HEK293 (cell line): Measurements from ENCODE around the gene PPP1R9B.

Experiments used
- BCL11B ChIP-seq: fragments of 450-650 bp; formaldehyde crosslinking; IDR thresholded peaks from 2 replicates; pipeline ENCODE4 v1.5.1; 2016; ENCODE audit warnings: low read depth, missing biosample characterization, missing genetic modification characterization
- KLF10 ChIP-seq: fragments of 450-650 bp; IDR thresholded peaks from 2 replicates; pipeline ENCODE4 v1.5.1; 2018; ENCODE audit warnings: missing biosample characterization, mild to moderate bottlenecking, missing genetic modification characterization
- KLF16 ChIP-seq: fragments of 450-650 bp; formaldehyde crosslinking; IDR thresholded peaks from 2 replicates; pipeline ENCODE4 v1.5.1; 2017; ENCODE audit warnings: missing biosample characterization, missing genetic modification characterization
- SCRT1 ChIP-seq: fragments of 450-650 bp; formaldehyde crosslinking; IDR thresholded peaks from 2 replicates; pipeline ENCODE4 v1.5.1; 2016; ENCODE audit warnings: missing biosample characterization, missing genetic modification characterization, borderline replicate concordance
- SETDB1 ChIP-seq: IDR thresholded peaks from one replicate; pipeline ENCODE4 v1.6.1; 2017; ENCODE audit warnings: mild to moderate bottlenecking, low read length, moderate library complexity, mixed read lengths; ENCODE audit not compliant: insufficient read length
- ZFHX2 ChIP-seq: fragments of 450-650 bp; formaldehyde crosslinking; conservative IDR thresholded peaks from 2 replicates; pipeline ENCODE4 v1.5.1; 2016; ENCODE audit warnings: missing biosample characterization, missing genetic modification characterization
- ZFP37 ChIP-seq: fragments of 450-650 bp; formaldehyde crosslinking; IDR thresholded peaks from 2 replicates; pipeline ENCODE4 v1.5.1; 2016; ENCODE audit warnings: missing biosample characterization, missing genetic modification characterization
- ZNF112 ChIP-seq: fragments of 450-650 bp; formaldehyde crosslinking; IDR thresholded peaks from 2 replicates; pipeline ENCODE4 v1.5.0; 2017; ENCODE audit warnings: missing biosample characterization, missing genetic modification characterization
- ZNF23 ChIP-seq: fragments of 450-650 bp; formaldehyde crosslinking; IDR thresholded peaks from 2 replicates; pipeline ENCODE4 v1.5.1; 2016; ENCODE audit warnings: missing biosample characterization, missing genetic modification characterization, borderline replicate concordance
- ZNF335 ChIP-seq: fragments of 450-650 bp; formaldehyde crosslinking; conservative IDR thresholded peaks from 2 replicates; pipeline ENCODE4 v1.5.1; 2016; ENCODE audit warnings: missing biosample characterization, missing genetic modification characterization
- ZNF514 ChIP-seq: fragments of 450-650 bp; formaldehyde crosslinking; IDR thresholded peaks from 2 replicates; pipeline ENCODE4 v1.5.1; 2016; ENCODE audit warnings: missing biosample characterization, missing genetic modification characterization
- ZNF549 ChIP-seq: fragments of 450-650 bp; IDR thresholded peaks from 2 replicates; pipeline ENCODE4 v1.5.1; 2018; ENCODE audit warnings: missing biosample characterization, missing genetic modification characterization, mild to moderate bottlenecking, inconsistent platforms, moderate library complexity
- ZNF560 ChIP-seq: fragments of 450-650 bp; formaldehyde crosslinking; IDR thresholded peaks from 2 replicates; pipeline ENCODE4 v1.5.1; 2017; ENCODE audit warnings: missing biosample characterization, missing genetic modification characterization, borderline replicate concordance
- ZNF660 ChIP-seq: fragments of 450-650 bp; IDR thresholded peaks from 2 replicates; pipeline ENCODE4 v1.5.1; 2018; ENCODE audit warnings: missing biosample characterization, mild to moderate bottlenecking, missing genetic modification characterization
- ZNF707 ChIP-seq: fragments of 450-650 bp; formaldehyde crosslinking; IDR thresholded peaks from 2 replicates; pipeline ENCODE4 v1.5.1; 2016; ENCODE audit warnings: missing biosample characterization, missing genetic modification characterization
- TF ChIP-seq, protein P1 (sequence below): fragments of 450-650 bp; formaldehyde crosslinking; IDR thresholded peaks from 2 replicates; pipeline ENCODE4 v1.5.1; 2016; ENCODE audit warnings: missing biosample characterization, missing genetic modification characterization, borderline replicate concordance
- TF ChIP-seq, protein P2 (sequence below): fragments of 450-650 bp; formaldehyde crosslinking; IDR thresholded peaks from 2 replicates; pipeline ENCODE4 v1.5.1; 2016; ENCODE audit warnings: missing biosample characterization, missing genetic modification characterization, borderline replicate concordance
- TF ChIP-seq, protein P3 (sequence below): fragments of 450-650 bp; formaldehyde crosslinking; IDR thresholded peaks from 2 replicates; pipeline ENCODE4 v1.5.1; 2016; ENCODE audit warnings: missing biosample characterization, missing genetic modification characterization
- TF ChIP-seq, protein P4 (sequence below): fragments of 450-650 bp; formaldehyde crosslinking; IDR thresholded peaks from 2 replicates; pipeline ENCODE4 v1.5.1; 2017; ENCODE audit warnings: missing biosample characterization, missing genetic modification characterization
- TF ChIP-seq, protein P5 (sequence below): fragments of 450-650 bp; formaldehyde crosslinking; IDR thresholded peaks from 2 replicates; pipeline ENCODE4 v1.5.1; 2016; ENCODE audit warnings: missing biosample characterization, missing genetic modification characterization
- TF ChIP-seq, protein P6 (sequence below): IDR thresholded peaks from 2 replicates; pipeline ENCODE4 v1.6.1; 2011; ENCODE audit warnings: mild to moderate bottlenecking, low read depth, low read length, borderline replicate concordance
- TF ChIP-seq, protein P7 (sequence below): fragments of 450-650 bp; formaldehyde crosslinking; IDR thresholded peaks from 2 replicates; pipeline ENCODE4 v1.5.1; 2016; ENCODE audit warnings: missing biosample characterization, missing genetic modification characterization

PPP1R9B gene

DNA sequence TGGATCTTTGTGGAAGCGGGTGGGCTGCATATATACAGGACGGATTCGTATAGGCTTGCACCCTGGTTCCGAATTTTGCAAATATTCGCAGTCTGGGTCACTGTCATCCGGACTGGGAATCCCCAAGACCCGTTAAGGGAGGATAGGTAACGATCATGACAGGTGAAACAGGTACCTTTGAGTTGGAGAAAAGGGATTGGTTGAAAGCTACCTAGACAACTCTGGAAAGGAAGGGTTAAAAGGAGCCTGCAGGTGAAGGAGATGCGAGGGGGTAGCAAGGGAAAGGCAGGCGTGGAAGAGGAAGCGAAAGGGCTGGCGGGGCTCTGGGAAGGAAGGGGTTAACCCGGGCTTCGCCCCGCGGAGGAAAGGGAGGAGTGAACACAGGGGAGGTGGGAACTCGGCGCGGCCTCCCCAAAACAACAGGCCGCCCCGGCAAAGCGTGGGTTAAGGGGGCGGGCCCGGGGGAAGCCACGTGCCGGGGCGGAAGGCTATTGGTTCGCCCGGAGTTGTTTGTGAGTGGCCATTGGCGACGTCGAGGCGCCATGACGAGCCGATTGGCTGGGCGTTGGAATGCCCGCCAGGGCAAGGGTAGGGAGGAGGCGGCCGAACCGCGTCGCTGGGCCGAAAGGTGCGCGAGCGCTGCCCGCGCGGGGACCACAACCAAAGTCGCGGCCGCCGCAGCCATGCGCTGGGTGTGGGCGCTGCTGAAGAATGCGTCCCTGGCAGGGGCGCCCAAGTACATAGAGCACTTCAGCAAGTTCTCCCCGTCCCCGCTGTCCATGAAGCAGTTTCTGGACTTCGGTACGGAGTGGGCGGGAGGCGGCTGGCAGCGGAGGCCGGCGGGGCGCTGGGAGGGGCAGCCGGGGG lies 55.5 kb downstream of the PPP1R9B start, which contains the start of gene PDK2 (continued):
- TF ChIP-seq, protein P1, sequence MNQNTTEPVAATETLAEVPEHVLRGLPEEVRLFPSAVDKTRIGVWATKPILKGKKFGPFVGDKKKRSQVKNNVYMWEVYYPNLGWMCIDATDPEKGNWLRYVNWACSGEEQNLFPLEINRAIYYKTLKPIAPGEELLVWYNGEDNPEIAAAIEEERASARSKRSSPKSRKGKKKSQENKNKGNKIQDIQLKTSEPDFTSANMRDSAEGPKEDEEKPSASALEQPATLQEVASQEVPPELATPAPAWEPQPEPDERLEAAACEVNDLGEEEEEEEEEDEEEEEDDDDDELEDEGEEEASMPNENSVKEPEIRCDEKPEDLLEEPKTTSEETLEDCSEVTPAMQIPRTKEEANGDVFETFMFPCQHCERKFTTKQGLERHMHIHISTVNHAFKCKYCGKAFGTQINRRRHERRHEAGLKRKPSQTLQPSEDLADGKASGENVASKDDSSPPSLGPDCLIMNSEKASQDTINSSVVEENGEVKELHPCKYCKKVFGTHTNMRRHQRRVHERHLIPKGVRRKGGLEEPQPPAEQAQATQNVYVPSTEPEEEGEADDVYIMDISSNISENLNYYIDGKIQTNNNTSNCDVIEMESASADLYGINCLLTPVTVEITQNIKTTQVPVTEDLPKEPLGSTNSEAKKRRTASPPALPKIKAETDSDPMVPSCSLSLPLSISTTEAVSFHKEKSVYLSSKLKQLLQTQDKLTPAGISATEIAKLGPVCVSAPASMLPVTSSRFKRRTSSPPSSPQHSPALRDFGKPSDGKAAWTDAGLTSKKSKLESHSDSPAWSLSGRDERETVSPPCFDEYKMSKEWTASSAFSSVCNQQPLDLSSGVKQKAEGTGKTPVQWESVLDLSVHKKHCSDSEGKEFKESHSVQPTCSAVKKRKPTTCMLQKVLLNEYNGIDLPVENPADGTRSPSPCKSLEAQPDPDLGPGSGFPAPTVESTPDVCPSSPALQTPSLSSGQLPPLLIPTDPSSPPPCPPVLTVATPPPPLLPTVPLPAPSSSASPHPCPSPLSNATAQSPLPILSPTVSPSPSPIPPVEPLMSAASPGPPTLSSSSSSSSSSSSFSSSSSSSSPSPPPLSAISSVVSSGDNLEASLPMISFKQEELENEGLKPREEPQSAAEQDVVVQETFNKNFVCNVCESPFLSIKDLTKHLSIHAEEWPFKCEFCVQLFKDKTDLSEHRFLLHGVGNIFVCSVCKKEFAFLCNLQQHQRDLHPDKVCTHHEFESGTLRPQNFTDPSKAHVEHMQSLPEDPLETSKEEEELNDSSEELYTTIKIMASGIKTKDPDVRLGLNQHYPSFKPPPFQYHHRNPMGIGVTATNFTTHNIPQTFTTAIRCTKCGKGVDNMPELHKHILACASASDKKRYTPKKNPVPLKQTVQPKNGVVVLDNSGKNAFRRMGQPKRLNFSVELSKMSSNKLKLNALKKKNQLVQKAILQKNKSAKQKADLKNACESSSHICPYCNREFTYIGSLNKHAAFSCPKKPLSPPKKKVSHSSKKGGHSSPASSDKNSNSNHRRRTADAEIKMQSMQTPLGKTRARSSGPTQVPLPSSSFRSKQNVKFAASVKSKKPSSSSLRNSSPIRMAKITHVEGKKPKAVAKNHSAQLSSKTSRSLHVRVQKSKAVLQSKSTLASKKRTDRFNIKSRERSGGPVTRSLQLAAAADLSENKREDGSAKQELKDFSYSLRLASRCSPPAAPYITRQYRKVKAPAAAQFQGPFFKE (tag by site-specific recombination) = no peak
- no peak; the same call in 1 of the 2 replicates for TF ChIP-seq KLF10 (tag by site-specific recombination)
- TF ChIP-seq, protein P2, sequence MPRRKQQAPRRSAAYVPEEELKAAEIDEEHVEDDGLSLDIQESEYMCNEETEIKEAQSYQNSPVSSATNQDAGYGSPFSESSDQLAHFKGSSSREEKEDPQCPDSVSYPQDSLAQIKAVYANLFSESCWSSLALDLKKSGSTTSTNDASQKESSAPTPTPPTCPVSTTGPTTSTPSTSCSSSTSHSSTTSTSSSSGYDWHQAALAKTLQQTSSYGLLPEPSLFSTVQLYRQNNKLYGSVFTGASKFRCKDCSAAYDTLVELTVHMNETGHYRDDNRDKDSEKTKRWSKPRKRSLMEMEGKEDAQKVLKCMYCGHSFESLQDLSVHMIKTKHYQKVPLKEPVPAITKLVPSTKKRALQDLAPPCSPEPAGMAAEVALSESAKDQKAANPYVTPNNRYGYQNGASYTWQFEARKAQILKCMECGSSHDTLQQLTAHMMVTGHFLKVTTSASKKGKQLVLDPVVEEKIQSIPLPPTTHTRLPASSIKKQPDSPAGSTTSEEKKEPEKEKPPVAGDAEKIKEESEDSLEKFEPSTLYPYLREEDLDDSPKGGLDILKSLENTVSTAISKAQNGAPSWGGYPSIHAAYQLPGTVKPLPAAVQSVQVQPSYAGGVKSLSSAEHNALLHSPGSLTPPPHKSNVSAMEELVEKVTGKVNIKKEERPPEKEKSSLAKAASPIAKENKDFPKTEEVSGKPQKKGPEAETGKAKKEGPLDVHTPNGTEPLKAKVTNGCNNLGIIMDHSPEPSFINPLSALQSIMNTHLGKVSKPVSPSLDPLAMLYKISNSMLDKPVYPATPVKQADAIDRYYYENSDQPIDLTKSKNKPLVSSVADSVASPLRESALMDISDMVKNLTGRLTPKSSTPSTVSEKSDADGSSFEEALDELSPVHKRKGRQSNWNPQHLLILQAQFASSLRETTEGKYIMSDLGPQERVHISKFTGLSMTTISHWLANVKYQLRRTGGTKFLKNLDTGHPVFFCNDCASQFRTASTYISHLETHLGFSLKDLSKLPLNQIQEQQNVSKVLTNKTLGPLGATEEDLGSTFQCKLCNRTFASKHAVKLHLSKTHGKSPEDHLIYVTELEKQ = no peak
- TF ChIP-seq ZNF335 = peak; percentile 82
- TF ChIP-seq, protein P3, sequence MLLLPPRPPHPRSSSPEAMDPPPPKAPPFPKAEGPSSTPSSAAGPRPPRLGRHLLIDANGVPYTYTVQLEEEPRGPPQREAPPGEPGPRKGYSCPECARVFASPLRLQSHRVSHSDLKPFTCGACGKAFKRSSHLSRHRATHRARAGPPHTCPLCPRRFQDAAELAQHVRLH (tag by site-specific recombination) = peak; percentile 52; the same call in 1 of the 2 replicates
- no peak for TF ChIP-seq ZNF514 (tag by site-specific recombination)
- no peak for TF ChIP-seq ZNF549
- TF ChIP-seq ZNF560 = no peak
- TF ChIP-seq ZNF23 = no peak
- peak; percentile 95 for TF ChIP-seq KLF16 (tag by site-specific recombination)
- TF ChIP-seq, protein P4, sequence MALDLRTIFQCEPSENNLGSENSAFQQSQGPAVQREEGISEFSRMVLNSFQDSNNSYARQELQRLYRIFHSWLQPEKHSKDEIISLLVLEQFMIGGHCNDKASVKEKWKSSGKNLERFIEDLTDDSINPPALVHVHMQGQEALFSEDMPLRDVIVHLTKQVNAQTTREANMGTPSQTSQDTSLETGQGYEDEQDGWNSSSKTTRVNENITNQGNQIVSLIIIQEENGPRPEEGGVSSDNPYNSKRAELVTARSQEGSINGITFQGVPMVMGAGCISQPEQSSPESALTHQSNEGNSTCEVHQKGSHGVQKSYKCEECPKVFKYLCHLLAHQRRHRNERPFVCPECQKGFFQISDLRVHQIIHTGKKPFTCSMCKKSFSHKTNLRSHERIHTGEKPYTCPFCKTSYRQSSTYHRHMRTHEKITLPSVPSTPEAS (tag by site-specific recombination) = no peak
- TF ChIP-seq, protein P5, sequence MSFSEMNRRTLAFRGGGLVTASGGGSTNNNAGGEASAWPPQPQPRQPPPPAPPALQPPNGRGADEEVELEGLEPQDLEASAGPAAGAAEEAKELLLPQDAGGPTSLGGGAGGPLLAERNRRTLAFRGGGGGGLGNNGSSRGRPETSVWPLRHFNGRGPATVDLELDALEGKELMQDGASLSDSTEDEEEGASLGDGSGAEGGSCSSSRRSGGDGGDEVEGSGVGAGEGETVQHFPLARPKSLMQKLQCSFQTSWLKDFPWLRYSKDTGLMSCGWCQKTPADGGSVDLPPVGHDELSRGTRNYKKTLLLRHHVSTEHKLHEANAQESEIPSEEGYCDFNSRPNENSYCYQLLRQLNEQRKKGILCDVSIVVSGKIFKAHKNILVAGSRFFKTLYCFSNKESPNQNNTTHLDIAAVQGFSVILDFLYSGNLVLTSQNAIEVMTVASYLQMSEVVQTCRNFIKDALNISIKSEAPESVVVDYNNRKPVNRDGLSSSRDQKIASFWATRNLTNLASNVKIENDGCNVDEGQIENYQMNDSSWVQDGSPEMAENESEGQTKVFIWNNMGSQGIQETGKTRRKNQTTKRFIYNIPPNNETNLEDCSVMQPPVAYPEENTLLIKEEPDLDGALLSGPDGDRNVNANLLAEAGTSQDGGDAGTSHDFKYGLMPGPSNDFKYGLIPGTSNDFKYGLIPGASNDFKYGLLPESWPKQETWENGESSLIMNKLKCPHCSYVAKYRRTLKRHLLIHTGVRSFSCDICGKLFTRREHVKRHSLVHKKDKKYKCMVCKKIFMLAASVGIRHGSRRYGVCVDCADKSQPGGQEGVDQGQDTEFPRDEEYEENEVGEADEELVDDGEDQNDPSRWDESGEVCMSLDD (tag by site-specific recombination) = peak; percentile 98
- TF ChIP-seq, protein P6, sequence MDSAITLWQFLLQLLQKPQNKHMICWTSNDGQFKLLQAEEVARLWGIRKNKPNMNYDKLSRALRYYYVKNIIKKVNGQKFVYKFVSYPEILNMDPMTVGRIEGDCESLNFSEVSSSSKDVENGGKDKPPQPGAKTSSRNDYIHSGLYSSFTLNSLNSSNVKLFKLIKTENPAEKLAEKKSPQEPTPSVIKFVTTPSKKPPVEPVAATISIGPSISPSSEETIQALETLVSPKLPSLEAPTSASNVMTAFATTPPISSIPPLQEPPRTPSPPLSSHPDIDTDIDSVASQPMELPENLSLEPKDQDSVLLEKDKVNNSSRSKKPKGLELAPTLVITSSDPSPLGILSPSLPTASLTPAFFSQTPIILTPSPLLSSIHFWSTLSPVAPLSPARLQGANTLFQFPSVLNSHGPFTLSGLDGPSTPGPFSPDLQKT = no peak
- TF ChIP-seq ZFHX2 = peak; percentile 90
- TF ChIP-seq BCL11B = no peak
- TF ChIP-seq ZNF660 (tag by site-specific recombination) = no peak
- TF ChIP-seq, protein P7, sequence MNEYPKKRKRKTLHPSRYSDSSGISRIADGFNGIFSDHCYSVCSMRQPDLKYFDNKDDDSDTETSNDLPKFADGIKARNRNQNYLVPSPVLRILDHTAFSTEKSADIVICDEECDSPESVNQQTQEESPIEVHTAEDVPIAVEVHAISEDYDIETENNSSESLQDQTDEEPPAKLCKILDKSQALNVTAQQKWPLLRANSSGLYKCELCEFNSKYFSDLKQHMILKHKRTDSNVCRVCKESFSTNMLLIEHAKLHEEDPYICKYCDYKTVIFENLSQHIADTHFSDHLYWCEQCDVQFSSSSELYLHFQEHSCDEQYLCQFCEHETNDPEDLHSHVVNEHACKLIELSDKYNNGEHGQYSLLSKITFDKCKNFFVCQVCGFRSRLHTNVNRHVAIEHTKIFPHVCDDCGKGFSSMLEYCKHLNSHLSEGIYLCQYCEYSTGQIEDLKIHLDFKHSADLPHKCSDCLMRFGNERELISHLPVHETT (tag by site-specific recombination) = peak; percentile 47; the same call in 1 of the 2 replicates
- no peak for TF ChIP-seq ZNF112 (tag by site-specific recombination)
- no peak for TF ChIP-seq ZNF707 (tag by site-specific recombination)
- TF ChIP-seq SETDB1 = no peak
- peak; percentile 65; the same call in 1 of the 2 replicates for TF ChIP-seq SCRT1 (tag by site-specific recombination)
- TF ChIP-seq ZFP37 (tag by site-specific recombination) = peak; percentile 62; the same call in 1 of the 2 replicates
